IPS-NIHi11 (cell line): ENCODE measurements around the gene FNDC3B.

Source experiments
- DNase-seq: peaks from one replicate; pipeline ENCODE4 v3.0.0; 2012; ENCODE audit warnings: mixed read lengths, low spot score

Gene FNDC3B

GRCh38 chr3:172213200-172213599, 173.8 kb downstream of the FNDC3B start:
- no peak for DNase-seq

DNA sequence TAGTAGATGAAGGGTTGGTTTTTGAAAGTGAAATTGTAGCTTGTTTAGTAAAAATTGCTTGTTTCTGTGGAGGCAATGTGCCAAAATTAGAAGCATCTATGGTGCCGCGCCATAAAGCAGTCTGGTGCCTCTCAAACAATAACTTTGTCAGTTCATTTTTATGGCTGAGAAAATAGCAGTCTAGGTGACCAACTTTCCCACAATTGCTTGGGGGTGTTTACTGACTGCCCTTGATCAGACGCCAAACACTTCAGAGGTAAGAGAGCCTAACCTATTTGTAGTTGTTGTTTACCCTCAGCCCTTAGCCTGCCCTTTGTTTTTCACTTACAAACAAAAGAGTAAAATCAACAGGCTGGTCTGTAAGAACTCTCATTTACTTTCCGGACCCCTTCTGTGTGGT, 174.5 kb downstream of the FNDC3B start:
- no peak for DNase-seq

DNA sequence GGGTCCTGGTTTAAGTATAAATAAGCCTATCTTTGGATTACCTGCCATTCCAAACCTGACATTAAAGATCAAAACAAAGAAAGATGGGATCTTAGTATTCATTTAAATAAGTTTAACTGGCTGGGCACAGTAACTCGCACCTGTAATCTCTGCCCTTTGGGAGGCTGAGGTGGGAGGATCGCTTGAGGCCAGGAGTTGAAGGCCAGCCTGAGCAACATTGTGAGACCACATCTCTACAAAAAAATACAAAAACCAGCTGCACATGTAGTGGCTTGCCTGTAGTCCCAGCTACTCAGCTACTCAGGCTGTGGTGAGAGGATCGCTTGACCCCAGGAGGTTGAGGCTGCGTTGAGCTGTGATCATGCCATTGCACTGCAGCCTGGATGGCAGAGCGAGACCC, 176.9 kb downstream of the FNDC3B start:
- DNase-seq: no peak

- no peak for DNase-seq
These were observed 177.5 kb downstream of the FNDC3B start for GRCh38 chr3:172216911-172217310.

DNA sequence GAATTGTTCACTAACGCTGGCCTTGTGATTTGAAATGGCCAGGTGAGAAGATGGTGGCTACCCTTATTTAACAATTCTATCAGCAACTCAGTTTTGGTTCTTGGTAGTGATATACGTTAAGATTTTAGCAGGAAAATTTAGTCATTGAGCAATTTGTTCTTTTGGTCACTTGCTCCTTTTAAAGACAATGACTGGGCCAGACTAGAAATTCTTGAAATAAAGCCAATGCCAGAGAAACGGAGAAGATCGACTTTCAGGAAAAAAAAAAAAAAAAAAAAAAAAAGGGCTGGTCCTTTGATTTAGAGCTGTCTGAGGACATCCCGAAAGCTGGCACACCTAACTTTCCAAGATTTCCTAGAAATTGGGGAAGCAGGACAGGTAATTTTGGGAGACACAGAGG, 178.5 kb downstream of the FNDC3B start:
- no peak for DNase-seq

DNA sequence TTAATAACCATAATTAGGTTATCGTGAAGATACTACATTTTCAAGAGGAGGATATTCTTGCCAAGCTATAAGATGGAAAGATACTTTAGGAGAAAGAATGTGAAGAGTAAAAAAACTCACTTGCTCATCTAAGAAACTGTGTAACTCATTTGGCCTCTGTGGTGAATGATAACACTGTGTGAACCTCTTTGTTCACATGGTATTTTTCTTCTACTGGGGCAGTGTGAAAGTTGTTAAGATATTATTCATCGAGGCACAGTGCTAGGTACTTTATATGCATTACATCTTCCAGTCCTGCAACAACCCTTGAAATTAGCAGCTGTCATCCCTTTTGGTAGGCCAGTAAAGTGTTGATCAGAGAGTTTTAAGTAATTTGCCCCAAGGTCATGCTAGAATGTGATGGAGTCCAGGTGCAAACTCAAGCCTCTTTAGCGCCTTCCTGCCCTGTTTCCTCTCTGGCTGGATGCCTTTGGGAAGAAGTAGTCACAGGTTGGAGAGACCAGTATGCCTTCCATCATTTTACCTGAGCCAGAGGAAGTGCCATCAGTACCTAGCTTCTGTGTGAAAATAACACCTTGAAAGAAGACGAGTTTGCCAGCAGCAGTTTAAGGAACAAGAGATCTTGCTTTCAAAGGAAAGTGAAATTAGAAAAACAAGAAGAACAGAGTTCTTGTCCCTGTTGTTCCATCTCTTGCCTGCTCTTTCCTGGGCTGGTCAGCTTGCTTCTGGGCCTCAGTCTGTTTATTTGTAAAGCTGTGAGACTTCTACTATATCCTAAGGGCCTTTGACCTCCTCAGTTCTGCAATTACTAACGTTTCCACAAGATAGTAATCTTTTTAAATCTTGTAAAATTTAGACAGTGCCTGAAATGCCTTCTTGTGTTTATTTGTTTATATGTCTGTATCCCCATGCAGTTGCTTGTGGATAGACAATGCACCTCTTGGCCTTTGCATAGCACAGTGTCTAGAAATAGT, 179.3 kb downstream of the FNDC3B start:
- DNase-seq: no peak

DNA sequence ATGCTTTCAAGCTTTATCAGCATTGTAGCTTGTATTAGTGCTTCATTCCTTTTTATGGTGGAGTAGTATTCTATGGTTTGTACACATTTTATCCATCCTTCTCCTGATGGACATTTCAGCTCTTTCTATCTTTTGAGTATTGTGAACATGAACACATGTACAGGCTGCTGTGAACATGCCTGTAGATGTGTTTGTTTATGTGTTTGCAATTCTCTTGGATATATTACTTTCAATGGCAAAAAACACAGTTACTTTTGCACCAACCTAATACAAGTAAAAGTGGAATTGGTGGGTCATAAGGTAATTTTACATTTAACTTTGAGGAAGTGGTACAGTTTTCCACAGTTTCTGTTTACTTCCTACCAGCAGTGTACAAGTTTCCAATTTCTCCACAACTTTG, 180.4 kb downstream of the FNDC3B start:
- no peak for DNase-seq

DNA sequence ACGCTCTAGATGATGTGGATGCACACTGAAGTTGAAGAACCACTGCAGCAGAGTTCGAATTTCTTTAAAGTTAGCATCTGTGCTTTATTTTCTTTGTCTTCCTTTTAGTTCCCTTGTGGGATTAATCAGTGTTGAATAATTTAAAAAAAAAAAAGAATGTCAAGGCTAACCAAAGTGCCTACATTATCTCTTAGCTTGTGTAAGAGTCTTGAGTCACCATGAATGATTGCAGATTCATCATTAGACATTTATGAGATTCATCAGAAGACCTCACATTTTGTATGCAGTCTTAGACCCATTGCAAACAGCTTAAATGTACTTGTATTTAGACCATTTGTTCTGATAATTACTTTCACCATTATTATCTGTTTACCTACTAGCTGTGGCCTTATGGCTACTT, 182.2 kb downstream of the FNDC3B start:
- no peak for DNase-seq

- no peak for DNase-seq
These were observed 183.2 kb downstream of the FNDC3B start for GRCh38 chr3:172222478-172223071.

DNA sequence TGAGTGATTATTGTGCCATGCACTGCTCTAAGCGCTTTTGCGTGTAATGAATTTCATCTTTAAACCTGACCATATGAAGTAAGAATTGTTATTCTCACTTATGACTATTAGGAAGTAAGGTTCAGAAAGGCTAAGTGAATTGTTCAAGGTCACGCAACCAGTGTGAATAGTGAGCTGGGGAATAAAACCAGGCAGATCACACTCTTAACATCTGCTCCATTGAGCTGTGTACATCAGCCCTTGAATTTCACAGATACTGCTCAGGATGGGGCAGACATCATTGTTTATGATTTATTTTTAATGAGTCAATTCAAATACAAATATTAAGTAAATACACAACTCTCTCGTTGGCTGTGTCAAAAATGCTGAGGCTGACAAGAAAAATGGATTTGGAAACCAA, 184.5 kb downstream of the FNDC3B start:
- no peak for DNase-seq

DNA sequence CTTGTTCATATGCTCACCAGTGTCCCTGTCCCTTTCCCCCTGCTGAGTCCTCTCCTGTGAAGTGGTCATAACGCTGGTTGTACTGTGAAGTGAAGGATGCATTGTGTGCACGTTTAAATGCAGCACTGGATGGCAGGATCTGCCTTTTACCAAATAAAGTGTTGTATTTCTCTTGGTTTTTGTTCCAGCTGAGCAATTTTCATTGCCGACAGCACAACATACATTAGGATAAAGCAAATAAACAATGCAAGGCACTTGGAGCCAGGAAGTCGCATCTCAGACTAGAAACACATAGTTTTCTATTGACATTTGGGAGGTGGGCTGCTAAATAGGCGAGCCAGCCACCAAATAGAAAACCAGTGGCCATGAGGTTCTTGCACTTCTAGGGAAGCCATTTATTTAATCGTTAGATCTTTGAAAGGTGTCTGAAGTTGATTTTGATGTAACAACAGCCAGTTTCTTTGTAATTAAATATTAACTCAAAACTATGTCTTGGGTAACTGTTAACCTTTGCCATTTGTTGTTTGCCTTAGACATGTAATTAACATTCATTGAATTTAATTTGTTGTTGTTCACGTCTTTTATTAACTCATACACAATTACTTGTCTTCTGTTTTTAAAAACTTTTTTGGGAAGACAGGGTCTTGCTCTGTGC, 185.3 kb downstream of the FNDC3B start:
- no peak for DNase-seq

GRCh38 chr3:172225215-172225707, 185.9 kb downstream of the FNDC3B start:
- DNase-seq: no peak

GRCh38 chr3:172226831-172227230, 187.5 kb downstream of the FNDC3B start:
- DNase-seq: no peak

DNA sequence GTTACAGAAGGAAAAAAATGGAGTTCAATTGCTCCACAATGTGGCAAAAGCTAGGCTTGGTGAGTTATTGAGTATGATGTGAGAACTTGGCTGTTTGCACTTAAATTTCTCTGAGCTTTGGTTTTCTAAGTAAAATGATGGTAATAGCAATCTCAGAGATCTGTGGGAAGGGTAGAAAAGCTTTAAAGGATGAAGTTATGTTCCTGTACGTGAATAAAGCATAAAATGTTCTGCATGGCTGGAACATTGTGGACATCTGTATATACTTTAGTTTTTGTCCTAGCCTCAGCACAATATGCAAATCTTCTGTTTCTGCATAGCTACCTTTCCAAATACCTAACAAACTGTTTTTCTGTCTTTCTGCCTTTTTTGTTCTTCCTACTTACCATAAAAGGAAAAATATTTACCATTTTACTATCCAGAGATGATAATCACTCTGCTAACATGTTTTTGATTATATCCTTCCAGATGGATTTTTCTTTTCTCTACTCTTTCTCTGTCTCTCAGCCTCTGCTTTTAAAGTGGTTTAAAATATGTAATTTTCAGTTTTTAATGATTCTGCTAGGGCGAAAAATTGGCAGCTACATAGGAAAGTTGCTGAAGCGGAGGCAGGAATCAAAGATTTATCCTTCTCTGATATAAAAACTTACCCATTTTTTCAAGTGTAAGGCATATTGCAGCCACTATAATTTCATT, 188.1 kb downstream of the FNDC3B start:
- no peak for DNase-seq

- DNase-seq: no peak
These were observed 188.6 kb downstream of the FNDC3B start for GRCh38 chr3:172228036-172228415.

DNA sequence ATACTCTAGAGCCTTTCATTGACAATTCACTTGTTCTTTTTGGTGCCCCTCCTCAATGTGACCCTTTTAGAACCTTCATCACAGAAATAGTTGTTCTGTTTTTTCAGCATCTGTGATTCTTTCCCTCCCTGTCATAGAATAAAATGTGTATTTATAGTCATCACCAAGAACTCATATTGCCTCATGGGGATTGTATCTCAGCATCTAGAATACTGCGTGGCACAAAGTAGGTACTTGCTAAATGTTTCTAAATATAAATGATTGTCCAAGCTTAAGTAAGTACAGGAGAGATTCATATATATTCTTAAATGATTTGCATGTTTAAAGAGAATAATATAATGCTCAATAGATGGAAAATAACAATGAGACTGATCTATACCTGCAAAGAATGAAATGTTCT, 190.1 kb downstream of the FNDC3B start:
- DNase-seq: no peak

- no peak for DNase-seq
These were observed 192.0 kb downstream of the FNDC3B start for GRCh38 chr3:172231318-172231901.

DNA sequence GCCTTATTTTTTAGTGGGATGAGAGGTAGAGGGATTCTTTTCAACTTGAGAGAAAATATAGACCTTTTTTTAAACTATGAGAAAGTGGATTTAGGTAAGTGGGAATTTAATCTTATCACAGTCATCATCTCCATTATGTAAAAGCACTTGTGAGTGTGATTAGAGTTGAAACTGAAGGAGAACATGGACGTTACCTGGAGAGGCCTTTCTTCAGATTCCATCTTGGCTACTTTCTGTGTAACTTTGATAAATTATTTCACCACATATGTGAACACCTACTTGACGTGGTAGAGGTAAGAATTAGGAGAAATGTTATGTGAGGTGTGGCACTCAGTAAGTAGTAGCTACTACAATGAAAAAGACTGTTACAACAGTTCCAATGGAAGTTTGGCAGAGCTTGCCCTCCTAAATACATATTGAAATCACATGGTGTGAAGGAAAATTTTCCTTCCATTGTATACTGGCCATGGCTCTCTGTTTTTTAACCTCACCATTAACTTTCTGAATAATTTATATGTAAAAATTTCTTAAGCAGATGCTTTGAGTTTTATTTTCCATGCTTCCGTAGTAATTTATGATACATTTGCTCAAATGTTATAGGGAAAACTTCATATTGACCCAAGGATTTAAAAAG, 193.3 kb downstream of the FNDC3B start:
- DNase-seq: no peak

GRCh38 chr3:172233474-172234277, 194.3 kb downstream of the FNDC3B start:
- DNase-seq: no peak

- DNase-seq: no peak
These were observed 196.3 kb downstream of the FNDC3B start for GRCh38 chr3:172235698-172236097.
